Aorta (tissue), 5 donors: ENCODE results near the gene MYOZ3. TPM values are rescaled to one million over a fixed set of nuclear protein-coding genes. Genes with fewer than 3 reads are reported as not detected.

ENCODE experiments used
- ATAC-seq: fragments of 200-7000 bp; cut with Tn5 transposase; one replicate; pipeline ENCODE4 v1.9.1; 2022; ENCODE audit warnings: moderate library complexity; ENCODE audit not compliant: low FRiP score
- DNase-seq, 2 donors: peaks; one replicate each; pipeline ENCODE4 v3.0.0-alpha.2; 2020
- H3K27ac ChIP-seq, 2 donors: one replicate each; pipeline ENCODE4 v1.5.1; 2013; ENCODE audit warnings: low read length in 2 of 2, mild to moderate bottlenecking in 2 of 2, moderate library complexity in 2 of 2, control low read depth in 1 of 2, inconsistent platforms in 1 of 2, low read depth in 1 of 2
- H3K27me3 ChIP-seq, 2 donors: one replicate each; pipeline ENCODE4 v1.6.1; 2013; ENCODE audit warnings: control low read depth in 1 of 2, low read length in 1 of 2, mild to moderate bottlenecking in 1 of 2, moderate library complexity in 1 of 2; ENCODE audit not compliant: insufficient read depth in 2 of 2, control insufficient read depth in 1 of 2
- H3K36me3 ChIP-seq, 2 donors: one replicate each; pipeline ENCODE4 v1.6.1; 2013; ENCODE audit warnings: control low read depth in 1 of 2, low read length in 1 of 2, mild to moderate bottlenecking in 1 of 2; ENCODE audit not compliant: insufficient read depth in 2 of 2, control insufficient read depth in 1 of 2
- H3K4me1 ChIP-seq, 2 donors: one replicate each; pipeline ENCODE4 v1.6.1; 2013; ENCODE audit warnings: low read length in 2 of 2, control low read depth in 1 of 2, mild to moderate bottlenecking in 1 of 2, moderate library complexity in 1 of 2; ENCODE audit not compliant: insufficient read depth in 2 of 2, control insufficient read depth in 1 of 2
- H3K4me3 ChIP-seq, 2 donors: one replicate each; pipeline ENCODE4 v1.5.1; 2013; ENCODE audit warnings: low read length in 2 of 2, control low read depth in 1 of 2, mild to moderate bottlenecking in 1 of 2
- H3K9me3 ChIP-seq: one replicate; pipeline ENCODE4 v1.6.1; 2013; ENCODE audit warnings: mild to moderate bottlenecking, low read length; ENCODE audit not compliant: control insufficient read depth
- WGBS, 2 donors: extraction: QIAGEN DNeasy Blood & Tissue Kit; methylation state at CpG; one replicate each; pipeline ENCODE4 v1.1.7; 2013; 5-methylcytosine and 5-hydroxymethylcytosine counted together
- intact Hi-C, 2 donors: fragments of 100-400 bp; cut with DNase I; formaldehyde crosslinking; loops; one replicate each; pipeline versions ENCODE4 v1.14.2 to v1.15.0; 2022
- polyA plus RNA-seq, 2 donors: library from polyadenylated mRNA; stranded (reverse); fragments of 200-250 nt; gene quantifications; one replicate each; pipeline ENCODE4 v1.2.3, GENCODE V29; 2013
- total RNA-seq, 2 donors: library from RNA; stranded (reverse); fragmentation: NEBNext Ultra II Directional; extraction: Animal tissue kit (Norgen Biotek cat#: 25700); gene quantifications; one replicate each; pipeline ENCODE4 v1.2.1, GENCODE V29; 2021
- donor health status: healthy with polysubstance abuse.
- donor health status: Bipolar disorder and iron deficiency.
- donor health status: DM: no; HTN: no; CAD: no.
- donor health status: DM: no; HTN: no; CAD: no.
- donor health status: DM: yes; HTN: yes; CAD: no.

Gene MYOZ3
- total and polyA plus RNA-seq, 4 donors: 2.0 to 14.1 (median 2.7) TPM

DNA sequence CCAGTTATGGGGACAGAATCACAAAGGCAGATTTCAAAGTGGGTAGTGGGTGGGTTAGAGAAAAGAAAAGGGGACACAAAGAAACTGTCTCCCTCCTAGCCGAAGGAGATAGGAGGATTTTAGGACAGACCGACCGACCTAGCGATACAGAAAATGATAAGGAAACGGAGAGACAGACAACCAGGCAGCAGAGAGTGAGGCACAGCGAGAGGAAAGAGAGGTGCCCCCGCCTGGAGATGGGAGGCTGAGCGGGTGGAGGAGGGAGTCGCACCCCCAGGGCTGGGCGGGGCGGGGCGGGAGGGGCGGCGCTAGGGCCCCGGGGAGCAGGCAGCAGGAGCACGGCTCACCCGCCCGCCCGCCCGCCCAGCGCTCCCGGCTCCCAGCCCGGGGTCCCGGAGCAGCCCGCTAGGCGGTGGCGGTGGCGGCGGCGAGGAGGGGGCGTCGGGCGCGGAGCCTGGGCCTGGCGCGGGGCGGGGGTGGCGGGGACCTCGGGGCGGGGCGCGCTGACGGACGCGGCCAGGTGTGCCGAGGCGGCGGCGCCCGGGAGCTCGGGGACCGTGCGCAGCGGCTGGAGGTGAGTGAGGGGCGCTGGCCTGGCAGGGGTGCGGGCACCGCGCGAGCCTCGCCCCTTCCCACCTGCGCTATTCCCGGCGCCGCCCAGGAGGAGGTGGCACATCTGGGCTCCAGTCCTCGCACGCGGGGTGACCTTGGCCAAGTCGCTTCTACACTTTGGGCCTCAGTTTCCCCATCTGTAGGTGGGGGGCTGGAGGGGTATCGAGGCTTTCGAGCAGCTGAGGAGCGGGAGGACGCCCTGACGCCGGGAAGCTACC is 36.5 kb upstream of the MYOZ3 start:
- H3K4me3 ChIP-seq: peak overlapping the region; percentile 83 to 90
- no peaks in the 10 kb centered on the region for H3K27me3 ChIP-seq
- H3K9me3 ChIP-seq: no peaks in the 10 kb centered on the region
- intact Hi-C loops: loop anchor here (5.0 kb wide), 2 partner anchors 32 to 62 kb away; no protein-coding TSS in a partner anchor
- H3K36me3 ChIP-seq: no peaks in the 10 kb centered on the region
- H3K27ac ChIP-seq: peak overlapping the region; percentile 80 to 99
- H3K4me1 ChIP-seq: no peaks in the 10 kb centered on the region
- ATAC-seq (peak; percentile 9), DNase-seq (no peak)
- WGBS, 2 donors: 1 to 2% methylated on average over 51 to 74 of the region's 74 CpGs

DNA sequence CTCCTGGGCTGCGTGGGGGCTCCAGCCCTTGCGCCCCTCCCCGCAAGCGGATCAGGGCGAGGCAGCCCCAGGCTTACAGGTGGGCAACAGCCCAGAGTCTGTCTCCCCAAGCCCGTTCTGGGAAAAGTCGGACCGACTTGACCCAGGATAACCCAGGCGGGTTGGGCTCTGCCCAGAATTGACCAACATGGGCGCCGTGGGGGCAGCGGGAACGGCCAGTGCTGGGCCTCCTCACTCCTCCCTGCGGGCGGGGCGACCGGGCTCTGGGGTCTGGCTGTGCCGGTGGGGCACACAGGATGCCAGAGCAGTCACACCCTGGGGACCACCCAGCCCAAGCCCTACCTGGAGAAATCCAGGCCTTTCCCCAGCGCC is 35.9 kb upstream of the MYOZ3 start:
- Histone ChIP-seq H3K4me1 (no peaks in the 10 kb centered on the region), H3K4me3 (peak overlapping the region; percentile 83 to 90), H3K27ac (peak overlapping the region; percentile 80 to 99), H3K36me3 (no peaks in the 10 kb centered on the region), H3K9me3 (no peaks in the 10 kb centered on the region), H3K27me3 (no peaks in the 10 kb centered on the region)
- 1 to 2% methylated on average over 19 of the region's 19 CpGs for WGBS, 2 donors
- intact Hi-C loops: loop anchor here in 1 of 2 donors (5.0 kb wide), 1 partner anchor 33 kb away; no protein-coding TSS in a partner anchor
- DNase-seq (peak; percentile 79 to 90), ATAC-seq (peak; percentile 69)

- Histone ChIP-seq H3K9me3 (no peaks in the 10 kb centered on the region), H3K27ac (peak overlapping the region; percentile 80 to 99), H3K27me3 (no peaks in the 10 kb centered on the region), H3K36me3 (no peaks in the 10 kb centered on the region), H3K4me1 (no peaks in the 10 kb centered on the region), H3K4me3 (peak overlapping the region; percentile 83 to 90)
- WGBS, 2 donors: 5 to 7% methylated on average over 10 of the region's 10 CpGs
- intact Hi-C loops: loop anchor here in 1 of 2 donors (5.0 kb wide), 1 partner anchor 34 kb away; no protein-coding TSS in a partner anchor
- DNase-seq: no peak
- no peak for ATAC-seq
Observed at GRCh38 chr5:150625831-150626746, 35.0 kb upstream of the MYOZ3 start.

DNA sequence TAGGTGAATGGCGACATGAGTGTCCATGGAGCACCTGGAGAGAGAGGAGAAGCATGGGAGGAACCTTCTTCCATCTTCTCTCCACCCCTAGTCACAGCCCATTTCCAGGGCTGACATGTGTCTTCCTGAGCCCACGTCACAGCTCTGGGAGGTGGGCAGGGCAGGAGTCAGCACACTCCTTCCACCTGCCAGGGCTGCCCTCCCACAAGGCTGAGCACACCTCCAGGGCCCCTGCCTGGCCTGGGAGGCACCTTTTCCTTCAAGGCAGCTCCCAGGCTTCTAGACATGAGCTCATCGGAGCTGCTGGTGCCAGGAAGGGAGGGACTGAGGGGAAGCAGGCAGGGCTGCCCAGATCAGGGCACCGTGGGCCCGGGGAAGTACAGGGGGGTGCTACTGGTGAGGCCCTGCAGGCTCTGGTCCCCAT is 34.2 kb upstream of the MYOZ3 start:
- H3K27ac ChIP-seq: peak overlapping the region; percentile 80 to 99
- peak; percentile 69 for ATAC-seq
- H3K27me3 ChIP-seq: no peaks in the 10 kb centered on the region
- WGBS, 2 donors: 5 to 6% methylated on average over 5 of the region's 5 CpGs
- no peaks in the 10 kb centered on the region for H3K4me1 ChIP-seq
- no peaks in the 10 kb centered on the region for H3K9me3 ChIP-seq
- peak; percentile 81 to 89 for DNase-seq
- H3K4me3 ChIP-seq: peak overlapping the region; percentile 83 to 90
- intact Hi-C loops: loop anchor here in 1 of 2 donors (5.0 kb wide), 1 partner anchor 35 kb away; no protein-coding TSS in a partner anchor
- H3K36me3 ChIP-seq: no peaks in the 10 kb centered on the region

GRCh38 chr5:150627731-150628545 is 33.1 kb upstream of the MYOZ3 start:
- ATAC-seq: no peak
- Histone ChIP-seq H3K27ac (peak overlapping the region in 1 of 2 donors; percentile 99), H3K36me3 (peaks cover 0 to 2% of the 10 kb centered on the region in 2 donors), H3K4me3 (no peak overlapping the region), H3K27me3 (no peaks in the 10 kb centered on the region), H3K9me3 (no peaks in the 10 kb centered on the region), H3K4me1 (no peaks in the 10 kb centered on the region)
- intact Hi-C loops: loop anchor here in 1 of 2 donors (5.0 kb wide), 1 partner anchor 36 kb away; no protein-coding TSS in a partner anchor
- DNase-seq: no peak
- 18 to 20% methylated on average over 5 of the region's 5 CpGs for WGBS, 2 donors

- DNase-seq: no peak
- no peaks in the 10 kb centered on the region for H3K27me3 ChIP-seq
- H3K4me3 ChIP-seq: no peak overlapping the region
- peak overlapping the region; percentile 24 to 60 for H3K27ac ChIP-seq
- whole genome bisulfite sequencing, 2 donors: 33 to 35% methylated on average over 12 of the region's 12 CpGs
- intact Hi-C loops: loop anchor here in 1 of 2 donors (5.0 kb wide), 1 partner anchor 37 kb away; no protein-coding TSS in a partner anchor
- H3K9me3 ChIP-seq: no peaks in the 10 kb centered on the region
- H3K4me1 ChIP-seq: no peaks in the 10 kb centered on the region
- peaks cover 0 to 3% of the 10 kb centered on the region in 2 donors for H3K36me3 ChIP-seq
- no peak for ATAC-seq
Observed at GRCh38 chr5:150628936-150629485, 32.0 kb upstream of the MYOZ3 start.

GRCh38 chr5:150630016-150630415 is 31.0 kb upstream of the MYOZ3 start:
- no peaks in the 10 kb centered on the region for H3K27me3 ChIP-seq
- peak overlapping the region in 1 of 2 donors; percentile 20 for H3K27ac ChIP-seq
- ATAC-seq (no peak), DNase-seq (no peak)
- H3K36me3 ChIP-seq: peaks cover 3 to 4% of the 10 kb centered on the region in 2 donors
- no peak overlapping the region for H3K4me3 ChIP-seq
- H3K9me3 ChIP-seq: no peaks in the 10 kb centered on the region
- intact Hi-C loops: no loop called here
- WGBS, 2 donors: 58% methylated on average over 6 of the region's 6 CpGs
- no peaks in the 10 kb centered on the region for H3K4me1 ChIP-seq
